ENCODE measurements around the gene SOX1. TPM values are rescaled to one million over a fixed set of nuclear protein-coding genes. Genes with fewer than 3 reads are reported as not detected.

SOX1 gene
- total RNA-seq, 1 experiment from 2014 or later, result not detected

DNA sequence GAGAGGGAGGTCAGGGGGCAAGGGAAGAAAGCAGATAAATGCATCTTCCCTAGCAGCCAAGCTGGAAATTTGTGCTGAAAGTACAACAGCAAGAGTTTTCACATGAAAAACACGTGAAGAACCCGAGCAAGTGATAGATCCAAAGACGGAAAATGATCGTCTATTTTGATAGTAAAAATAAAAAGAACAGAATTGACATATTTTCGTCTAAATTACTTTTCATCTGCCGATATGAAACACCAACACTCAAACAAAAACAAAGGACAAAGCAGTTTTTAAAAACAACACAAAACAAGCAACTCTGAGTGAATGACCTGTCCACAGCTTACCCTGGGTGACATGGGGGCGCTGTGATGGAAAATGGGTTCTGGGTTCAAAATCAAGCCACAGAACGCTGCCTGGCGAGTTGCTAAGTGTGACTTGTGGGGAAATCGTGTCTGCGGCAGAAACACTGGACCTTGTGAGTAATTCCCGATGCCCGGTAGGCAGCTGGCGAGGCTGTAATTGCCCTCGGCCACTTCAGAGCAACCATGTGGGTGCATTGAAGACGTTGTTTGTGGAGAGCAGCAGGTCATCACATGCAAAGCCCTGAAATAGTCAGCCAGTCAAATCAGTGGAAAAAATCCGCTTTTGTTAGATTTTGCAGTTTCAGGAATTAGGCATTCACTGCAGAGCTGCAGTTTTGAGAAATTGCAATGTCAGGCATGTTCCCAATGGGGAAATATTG lies 7.4 kb downstream of the SOX1 start:
- DNase-seq, result no peak
- H3K4me3 Mint-ChIP-seq (ENCODE audit: low read depth, unreplicated experiment), result no peak overlapping the region
- H3K36me3 Mint-ChIP-seq (ENCODE audit: insufficient read depth, unreplicated experiment), result no peaks in the 10 kb centered on the region
- BruUV-seq (replicated peaks), result no TSS peak
- no peaks in the 10 kb centered on the region for H3K4me1 Mint-ChIP-seq (ENCODE audit: low read depth, unreplicated experiment)
- CTCF ChIA-PET, result no interaction called here
- H3K9me3 Mint-ChIP-seq (ENCODE audit: low read depth, unreplicated experiment), result peaks cover 2% of the 10 kb centered on the region
- TF ChIP-seq, protein P1, sequence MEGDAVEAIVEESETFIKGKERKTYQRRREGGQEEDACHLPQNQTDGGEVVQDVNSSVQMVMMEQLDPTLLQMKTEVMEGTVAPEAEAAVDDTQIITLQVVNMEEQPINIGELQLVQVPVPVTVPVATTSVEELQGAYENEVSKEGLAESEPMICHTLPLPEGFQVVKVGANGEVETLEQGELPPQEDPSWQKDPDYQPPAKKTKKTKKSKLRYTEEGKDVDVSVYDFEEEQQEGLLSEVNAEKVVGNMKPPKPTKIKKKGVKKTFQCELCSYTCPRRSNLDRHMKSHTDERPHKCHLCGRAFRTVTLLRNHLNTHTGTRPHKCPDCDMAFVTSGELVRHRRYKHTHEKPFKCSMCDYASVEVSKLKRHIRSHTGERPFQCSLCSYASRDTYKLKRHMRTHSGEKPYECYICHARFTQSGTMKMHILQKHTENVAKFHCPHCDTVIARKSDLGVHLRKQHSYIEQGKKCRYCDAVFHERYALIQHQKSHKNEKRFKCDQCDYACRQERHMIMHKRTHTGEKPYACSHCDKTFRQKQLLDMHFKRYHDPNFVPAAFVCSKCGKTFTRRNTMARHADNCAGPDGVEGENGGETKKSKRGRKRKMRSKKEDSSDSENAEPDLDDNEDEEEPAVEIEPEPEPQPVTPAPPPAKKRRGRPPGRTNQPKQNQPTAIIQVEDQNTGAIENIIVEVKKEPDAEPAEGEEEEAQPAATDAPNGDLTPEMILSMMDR (IDR thresholded peaks at IDR 0.05; ENCODE audit: unreplicated experiment), result no peak
- H3K27ac Mint-ChIP-seq (ENCODE audit: unreplicated experiment), result no peak overlapping the region
- H3K27me3 Mint-ChIP-seq (ENCODE audit: unreplicated experiment), result no peaks in the 10 kb centered on the region
- intact Hi-C loops (cut with micrococcal nuclease; ENCODE audit: unreplicated experiment), result no loop called here

DNA sequence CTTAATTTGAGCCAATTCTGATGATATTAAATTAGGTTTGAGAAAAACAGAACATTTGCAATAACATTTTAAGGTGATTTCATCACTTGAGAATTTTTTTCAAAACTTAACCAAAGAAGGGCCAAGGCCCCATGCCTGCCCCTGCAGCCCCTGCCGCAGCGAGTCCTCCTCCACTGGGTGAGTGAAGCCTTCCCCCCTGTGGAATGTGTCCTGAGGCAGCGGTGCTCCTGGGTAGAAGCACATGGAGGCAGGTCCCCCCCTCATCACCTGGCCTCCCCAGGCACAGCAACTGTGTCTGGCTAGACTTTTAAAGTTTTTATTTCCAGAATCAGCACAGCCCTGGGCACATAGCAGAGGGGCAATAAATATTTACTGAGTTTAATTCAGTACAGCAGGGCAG lies 10.8 kb downstream of the SOX1 start:
- intact Hi-C loops (cut with micrococcal nuclease; ENCODE audit: unreplicated experiment), result no loop called here
- Mint-ChIP-seq H3K9me3 (ENCODE audit: low read depth, unreplicated experiment) (no peaks in the 10 kb centered on the region), H3K27me3 (ENCODE audit: unreplicated experiment) (no peaks in the 10 kb centered on the region), H3K27ac (ENCODE audit: unreplicated experiment) (no peak overlapping the region), H3K36me3 (ENCODE audit: insufficient read depth, unreplicated experiment) (no peaks in the 10 kb centered on the region), H3K4me3 (ENCODE audit: low read depth, unreplicated experiment) (no peak overlapping the region), H3K4me1 (ENCODE audit: low read depth, unreplicated experiment) (no peaks in the 10 kb centered on the region)
- no peak for DNase-seq
- TF ChIP-seq, protein P1 (IDR thresholded peaks at IDR 0.05; ENCODE audit: unreplicated experiment), result no peak
- CTCF ChIA-PET, result no interaction called here
- BruUV-seq (replicated peaks), result no TSS peak

DNA sequence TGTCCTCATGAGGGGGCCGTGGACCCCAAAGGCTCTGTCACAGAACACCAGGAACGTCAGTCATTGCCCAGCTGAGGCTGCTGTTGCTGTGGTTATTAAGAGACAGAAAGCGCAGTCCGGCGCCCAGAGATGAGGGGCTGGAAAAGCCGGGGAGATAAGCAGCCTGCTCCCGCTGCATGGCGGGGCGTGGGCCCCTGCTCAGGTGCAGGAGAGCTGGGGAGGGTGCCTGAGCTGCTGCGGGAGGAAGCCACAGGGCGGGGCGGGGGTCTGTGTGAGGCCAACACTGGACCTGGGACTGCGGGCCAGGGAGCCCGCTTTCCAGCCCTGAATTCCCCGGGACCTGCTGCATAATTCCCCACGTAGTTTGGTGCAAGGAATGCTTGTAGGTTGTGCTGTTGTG lies 11.3 kb downstream of the SOX1 start:
- no peaks in the 10 kb centered on the region for H3K4me1 Mint-ChIP-seq (ENCODE audit: low read depth, unreplicated experiment)
- no peak overlapping the region for H3K27ac Mint-ChIP-seq (ENCODE audit: unreplicated experiment)
- intact Hi-C loops (cut with micrococcal nuclease; ENCODE audit: unreplicated experiment), result no loop called here
- BruUV-seq (replicated peaks), result no TSS peak
- no peaks in the 10 kb centered on the region for H3K36me3 Mint-ChIP-seq (ENCODE audit: insufficient read depth, unreplicated experiment)
- TF ChIP-seq, protein P1 (IDR thresholded peaks at IDR 0.05; ENCODE audit: unreplicated experiment), result no peak
- no peaks in the 10 kb centered on the region for H3K27me3 Mint-ChIP-seq (ENCODE audit: unreplicated experiment)
- H3K4me3 Mint-ChIP-seq (ENCODE audit: low read depth, unreplicated experiment), result no peak overlapping the region
- CTCF ChIA-PET, result no interaction called here
- H3K9me3 Mint-ChIP-seq (ENCODE audit: low read depth, unreplicated experiment), result no peaks in the 10 kb centered on the region
- DNase-seq, result no peak

DNA sequence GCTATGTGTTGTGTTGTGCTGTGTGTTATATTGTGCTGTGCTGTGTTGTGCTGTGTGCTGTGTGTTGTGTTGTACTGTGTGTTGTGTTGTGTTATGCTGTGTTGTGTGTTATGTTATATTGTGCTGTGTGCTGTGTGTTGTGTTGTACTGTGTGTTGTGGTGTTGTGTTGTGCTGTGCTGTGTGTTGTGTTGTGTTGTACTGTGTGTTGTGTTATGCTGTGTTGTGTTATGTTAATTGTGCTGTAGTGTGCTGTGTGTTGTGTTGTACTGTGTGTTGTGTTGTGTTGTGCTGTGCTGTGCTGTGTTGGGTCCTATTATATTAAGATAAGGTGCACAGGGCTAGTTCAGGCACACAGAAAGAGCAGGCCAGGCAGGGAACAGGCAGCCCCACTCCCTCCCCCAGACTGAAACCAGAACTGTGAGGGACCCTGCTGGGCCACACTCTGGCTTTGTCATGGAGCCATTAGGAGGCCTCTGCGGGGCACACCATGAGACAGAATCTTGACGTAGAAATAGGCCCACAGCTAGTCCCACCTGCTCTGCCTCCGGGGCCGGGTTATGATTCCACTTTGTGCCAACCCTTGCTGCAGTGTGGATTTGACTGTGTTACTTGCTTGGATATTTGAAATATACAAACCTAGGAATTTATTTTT lies 12.1 kb downstream of the SOX1 start:
- TF ChIP-seq, protein P1 (IDR thresholded peaks at IDR 0.05; ENCODE audit: unreplicated experiment), result no peak
- CTCF ChIA-PET, result no interaction called here
- Mint-ChIP-seq H3K27me3 (ENCODE audit: unreplicated experiment) (no peaks in the 10 kb centered on the region), H3K4me3 (ENCODE audit: low read depth, unreplicated experiment) (no peak overlapping the region), H3K4me1 (ENCODE audit: low read depth, unreplicated experiment) (no peaks in the 10 kb centered on the region), H3K36me3 (ENCODE audit: insufficient read depth, unreplicated experiment) (no peaks in the 10 kb centered on the region), H3K27ac (ENCODE audit: unreplicated experiment) (no peak overlapping the region), H3K9me3 (ENCODE audit: low read depth, unreplicated experiment) (no peaks in the 10 kb centered on the region)
- DNase-seq, result no peak
- no TSS peak for BruUV-seq (replicated peaks)
- intact Hi-C loops (cut with micrococcal nuclease; ENCODE audit: unreplicated experiment), result no loop called here
